ENCODE measurements around the gene ROCK2. TPM values are rescaled to one million over a fixed set of nuclear protein-coding genes. Genes with fewer than 3 reads are reported as not detected.
A peak's percentile ranks its signal among the peaks of the same experiment; 100 is the strongest.

Gene ROCK2
- total and polyA plus RNA-seq, 2 of the 13 experiments (the other 11 are each of a cell fraction or from before 2014, with no cell fraction given): 38.1 to 119 TPM

DNA sequence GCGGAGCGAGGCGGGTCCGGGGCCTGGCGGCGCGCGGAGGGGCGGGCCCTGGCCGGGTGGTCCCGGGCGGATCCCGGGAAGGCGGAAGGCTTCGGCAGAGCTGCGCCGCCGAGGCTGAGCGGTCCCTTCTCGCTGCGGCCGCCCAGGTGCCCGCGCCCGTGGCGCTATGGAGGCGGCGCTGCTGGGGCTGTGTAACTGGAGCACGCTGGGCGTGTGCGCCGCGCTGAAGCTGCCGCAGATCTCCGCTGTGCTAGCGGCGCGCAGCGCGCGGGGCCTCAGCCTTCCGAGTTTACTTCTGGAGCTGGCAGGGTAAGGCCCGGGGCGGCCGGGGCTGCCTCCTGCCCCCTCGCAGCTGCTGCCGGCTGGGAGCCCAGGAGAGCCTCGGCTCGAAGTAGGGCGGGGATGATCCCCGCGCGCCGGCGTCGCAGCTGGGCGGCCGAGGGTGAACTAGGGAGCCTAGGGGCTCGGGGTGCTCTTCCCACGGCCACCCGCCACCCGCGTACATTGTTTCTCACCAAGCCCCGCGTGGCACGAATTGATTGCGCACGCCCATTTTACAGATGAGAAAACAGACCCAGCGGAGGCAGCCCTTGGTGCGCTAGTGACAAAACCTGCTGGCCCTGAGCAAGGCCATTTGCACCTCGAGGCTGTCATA lies 188.9 kb downstream of the ROCK2 start, which contains the start of gene SLC66A3 (continued):
- no peak for TF ChIP-seq LCORL (IDR thresholded peaks at IDR 0.05)
- TF ChIP-seq LCORL (CRISPR knock-in tag; IDR thresholded peaks at IDR 0.05): peak; percentile 58; the same call in 1 of the 2 replicates
- no peak; the same call in 1 of the 2 replicates for TF ChIP-seq ZNF460 (CRISPR knock-in tag; IDR thresholded peaks at IDR 0.05; ENCODE audit: borderline replicate concordance)
- TF ChIP-seq ZNF644 (CRISPR knock-in tag; IDR thresholded peaks at IDR 0.05; ENCODE audit: low read depth): no peak
- TF ChIP-seq, protein P1, sequence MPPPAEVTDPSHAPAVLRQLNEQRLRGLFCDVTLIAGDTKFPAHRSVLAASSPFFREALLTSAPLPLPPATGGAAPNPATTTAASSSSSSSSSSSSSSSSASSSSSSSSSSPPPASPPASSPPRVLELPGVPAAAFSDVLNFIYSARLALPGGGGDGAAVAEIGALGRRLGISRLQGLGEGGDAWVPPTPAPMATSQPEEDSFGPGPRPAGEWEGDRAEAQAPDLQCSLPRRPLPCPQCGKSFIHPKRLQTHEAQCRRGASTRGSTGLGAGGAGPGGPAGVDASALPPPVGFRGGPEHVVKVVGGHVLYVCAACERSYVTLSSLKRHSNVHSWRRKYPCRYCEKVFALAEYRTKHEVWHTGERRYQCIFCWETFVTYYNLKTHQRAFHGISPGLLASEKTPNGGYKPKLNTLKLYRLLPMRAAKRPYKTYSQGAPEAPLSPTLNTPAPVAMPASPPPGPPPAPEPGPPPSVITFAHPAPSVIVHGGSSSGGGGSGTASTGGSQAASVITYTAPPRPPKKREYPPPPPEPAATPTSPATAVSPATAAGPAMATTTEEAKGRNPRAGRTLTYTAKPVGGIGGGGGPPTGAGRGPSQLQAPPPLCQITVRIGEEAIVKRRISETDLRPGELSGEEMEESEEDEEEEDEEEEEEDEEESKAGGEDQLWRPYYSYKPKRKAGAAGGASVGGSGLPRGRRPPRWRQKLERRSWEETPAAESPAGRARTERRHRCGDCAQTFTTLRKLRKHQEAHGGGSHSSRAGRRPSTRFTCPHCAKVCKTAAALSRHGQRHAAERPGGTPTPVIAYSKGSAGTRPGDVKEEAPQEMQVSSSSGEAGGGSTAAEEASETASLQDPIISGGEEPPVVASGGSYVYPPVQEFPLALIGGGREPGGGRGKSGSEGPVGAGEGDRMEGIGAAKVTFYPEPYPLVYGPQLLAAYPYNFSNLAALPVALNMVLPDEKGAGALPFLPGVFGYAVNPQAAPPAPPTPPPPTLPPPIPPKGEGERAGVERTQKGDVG (CRISPR knock-in tag; IDR thresholded peaks at IDR 0.05; ENCODE audit: borderline replicate concordance): peak; percentile 74; the same call in 1 of the 2 replicates
- no peak for TF ChIP-seq ZNF264 (CRISPR knock-in tag; IDR thresholded peaks at IDR 0.05)
- TF ChIP-seq ZIK1 (CRISPR knock-in tag; IDR thresholded peaks at IDR 0.05; ENCODE audit: borderline replicate concordance, low read depth): 0 out of 2 replicates have a peak, but pooled peaks have one; percentile 47
- no peak for TF ChIP-seq ZNF432 (CRISPR knock-in tag; IDR thresholded peaks at IDR 0.05; ENCODE audit: borderline replicate concordance)
- TF ChIP-seq, protein P2, sequence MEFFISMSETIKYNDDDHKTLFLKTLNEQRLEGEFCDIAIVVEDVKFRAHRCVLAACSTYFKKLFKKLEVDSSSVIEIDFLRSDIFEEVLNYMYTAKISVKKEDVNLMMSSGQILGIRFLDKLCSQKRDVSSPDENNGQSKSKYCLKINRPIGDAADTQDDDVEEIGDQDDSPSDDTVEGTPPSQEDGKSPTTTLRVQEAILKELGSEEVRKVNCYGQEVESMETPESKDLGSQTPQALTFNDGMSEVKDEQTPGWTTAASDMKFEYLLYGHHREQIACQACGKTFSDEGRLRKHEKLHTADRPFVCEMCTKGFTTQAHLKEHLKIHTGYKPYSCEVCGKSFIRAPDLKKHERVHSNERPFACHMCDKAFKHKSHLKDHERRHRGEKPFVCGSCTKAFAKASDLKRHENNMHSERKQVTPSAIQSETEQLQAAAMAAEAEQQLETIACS (CRISPR knock-in tag; IDR thresholded peaks at IDR 0.05): peak; percentile 52; the same call in 1 of the 2 replicates
- TF ChIP-seq AGO1 (IDR thresholded peaks at IDR 0.05; ENCODE audit: low read depth, low read length, poor library complexity, severe bottlenecking): no peak
- no peak for TF ChIP-seq JDP2 (CRISPR knock-in tag; IDR thresholded peaks at IDR 0.05; ENCODE audit: borderline replicate concordance)
- TF ChIP-seq KDM6A (CRISPR knock-in tag; IDR thresholded peaks at IDR 0.05; ENCODE audit: low read depth): no peak
- no peak for TF ChIP-seq ZNF224 (CRISPR knock-in tag; IDR thresholded peaks at IDR 0.05)
- TF ChIP-seq PAX8 (CRISPR knock-in tag; IDR thresholded peaks at IDR 0.05; ENCODE audit: borderline replicate concordance): no peak
- TF ChIP-seq TAF1 (CRISPR knock-in tag; IDR thresholded peaks at IDR 0.05): peak; percentile 75; the same call in 1 of the 2 replicates
- TF ChIP-seq ZNF3 (CRISPR knock-in tag; IDR thresholded peaks at IDR 0.05): no peak
- no peak for TF ChIP-seq MLLT10 (CRISPR knock-in tag; IDR thresholded peaks at IDR 0.05)
- no peak for TF ChIP-seq ZNF678 (CRISPR knock-in tag; IDR thresholded peaks at IDR 0.05)
- no peak; the same call in 1 of the 2 replicates for TF ChIP-seq TARDBP (CRISPR knock-in tag; IDR thresholded peaks at IDR 0.05)
- no peak for TF ChIP-seq SETDB1 (CRISPR knock-in tag; IDR thresholded peaks at IDR 0.05; ENCODE audit: borderline replicate concordance)
- no peak; the same call in 1 of the 2 replicates for TF ChIP-seq ZNF792 (CRISPR knock-in tag; IDR thresholded peaks at IDR 0.05)
- TF ChIP-seq, protein P3, sequence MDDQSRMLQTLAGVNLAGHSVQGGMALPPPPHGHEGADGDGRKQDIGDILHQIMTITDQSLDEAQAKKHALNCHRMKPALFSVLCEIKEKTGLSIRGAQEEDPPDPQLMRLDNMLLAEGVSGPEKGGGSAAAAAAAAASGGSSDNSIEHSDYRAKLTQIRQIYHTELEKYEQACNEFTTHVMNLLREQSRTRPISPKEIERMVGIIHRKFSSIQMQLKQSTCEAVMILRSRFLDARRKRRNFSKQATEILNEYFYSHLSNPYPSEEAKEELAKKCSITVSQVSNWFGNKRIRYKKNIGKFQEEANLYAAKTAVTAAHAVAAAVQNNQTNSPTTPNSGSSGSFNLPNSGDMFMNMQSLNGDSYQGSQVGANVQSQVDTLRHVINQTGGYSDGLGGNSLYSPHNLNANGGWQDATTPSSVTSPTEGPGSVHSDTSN (CRISPR knock-in tag; IDR thresholded peaks at IDR 0.05; ENCODE audit: borderline replicate concordance): no peak
- no peak for TF ChIP-seq STAT5B (CRISPR knock-in tag; IDR thresholded peaks at IDR 0.05)
- TF ChIP-seq HNRNPH1 (optimal IDR thresholded peaks at IDR 0.05; ENCODE audit: low read depth, low read length): no peak
- peak; percentile 61; the same call in 1 of the 2 replicates for TF ChIP-seq MAF1 (CRISPR knock-in tag; IDR thresholded peaks at IDR 0.05; ENCODE audit: borderline replicate concordance)
- no peak for TF ChIP-seq PTBP1 (IDR thresholded peaks at IDR 0.05; ENCODE audit: low read depth, low read length, poor library complexity, severe bottlenecking)

Data from HepG2 (cell line).